Measurements from ENCODE around the gene ZFC3H1. TPM values are rescaled to one million over a fixed set of nuclear protein-coding genes. Genes with fewer than 3 reads are reported as not detected.

ZFC3H1 gene
- total RNA-seq, 1 experiment from 2014 or later, result 24.4 TPM

- Mint-ChIP-seq H3K9me3 (no peaks in the 10 kb centered on the region), H3K27ac (no peak overlapping the region), H3K36me3 (ENCODE audit: insufficient read depth in 1 of 3, low read depth in 3 of 3) (no peaks in the 10 kb centered on the region), H3K4me1 (peaks cover 10 to 19% of the 10 kb centered on the region in 2 experiments), H3K27me3 (ENCODE audit: low read depth) (no peaks in the 10 kb centered on the region), H3K4me3 (no peak overlapping the region)
- Histone ChIP-seq H2BK5ac (ENCODE audit: insufficient read length, low read length) (no peak overlapping the region), H2AK5ac (ENCODE audit: insufficient read length, low read length) (no peak overlapping the region), H2BK15ac (ENCODE audit: low read depth, low read length) (no peak overlapping the region), H3K23me2 (ENCODE audit: insufficient read length, low read depth, low read length, poor library complexity, severe bottlenecking) (no peaks in the 10 kb centered on the region), H2BK120ac (ENCODE audit: low read depth, low read length, poor library complexity, severe bottlenecking) (no peak overlapping the region), H3K18ac (ENCODE audit: insufficient read length, low read depth, low read length) (no peak overlapping the region), H2BK20ac (ENCODE audit: low read depth, low read length, poor library complexity, severe bottlenecking) (no peak overlapping the region), H3K27me3 (ENCODE audit: insufficient read depth, low read length) (no peaks in the 10 kb centered on the region), H3K4ac (ENCODE audit: low read depth, low read length) (no peak overlapping the region), H4K8ac (replicated peaks; ENCODE audit: insufficient read length, low read depth, low read length) (no peak overlapping the region), H3K4me2 (ENCODE audit: insufficient read depth, insufficient read length, low read length) (no peak overlapping the region), H2BK12ac (ENCODE audit: insufficient read length, low read depth, low read length) (no peak overlapping the region), H3K9me3 (ENCODE audit: control insufficient read depth, low read depth, low read length) (no peaks in the 10 kb centered on the region), H3K9ac (ENCODE audit: extremely low read depth, insufficient read length, low read length) (no peak overlapping the region), H3K56ac (ENCODE audit: insufficient read length, low read depth, low read length) (no peak overlapping the region), H3K4me1 (ENCODE audit: insufficient read depth, low read length) (no peaks in the 10 kb centered on the region; the same call in 1 of the 2 replicates), H3K23ac (ENCODE audit: insufficient read length, low read depth, low read length) (no peak overlapping the region), H3T11ph (ENCODE audit: low read length) (no peak overlapping the region), H3K14ac (ENCODE audit: insufficient read depth, low read length) (no peak overlapping the region), H4K91ac (ENCODE audit: insufficient read length, low read depth, low read length) (no peak overlapping the region), H2AFZ (ENCODE audit: low read length) (no peak overlapping the region), H3K79me2 (ENCODE audit: insufficient read depth, low read length) (no peaks in the 10 kb centered on the region), H3K27ac (ENCODE audit: insufficient read length, low read depth, low read length) (no peak overlapping the region), H4K5ac (ENCODE audit: insufficient read length, low read depth, low read length) (no peak overlapping the region), H3K79me1 (ENCODE audit: insufficient read depth, low read depth, low read length, poor library complexity, severe bottlenecking) (no peaks in the 10 kb centered on the region), H4K20me1 (ENCODE audit: control insufficient read depth, insufficient read depth, insufficient read length) (no peaks in the 10 kb centered on the region)
- TF ChIP-seq CTCF (conservative IDR thresholded peaks at IDR 0.05), result no peak
- no CpG with 5 or more reads among the region's 3 CpGs for WGBS (ENCODE audit: extremely low coverage, insufficient read length, low lambda C conversion rate)
- DNase-seq, result no peak
Measured at GRCh38 chr12:71567537-71567936, 96.1 kb downstream of the ZFC3H1 start.
